GM10248 (cell line): ENCODE data around the gene MS4A2.
"Not testable (repeated sequence)": the region's sequence is repeated elsewhere in the genome, so short reads cannot be mapped to it uniquely, and the experiment has no call there.

Experiments
- CTCF ChIA-PET: fragments of 300-600 bp; sonication (Branson Sonifier 250); formaldehyde crosslinking; extraction: SDS; loops from one replicate; lab custom pipeline; 2021; ENCODE audit warnings: antibody characterized with exemption; lab: Yijun Ruan, JAX
- POLR2A ChIA-PET: fragments of 350-650 bp; sonication (Branson Sonifier 250); formaldehyde crosslinking; extraction: SDS; loops from one replicate; lab custom pipeline; 2020; ENCODE audit warnings: antibody characterized with exemption; lab: Yijun Ruan, JAX
- DNase-seq: peaks from one replicate; pipeline ENCODE4 v3.0.0; 2012; ENCODE audit errors: extremely low spot score
- TF ChIP-seq, protein P1 (sequence below): IDR thresholded peaks from 2 replicates; pipeline ENCODE4 v1.5.1; 2012; ENCODE audit warnings: mild to moderate bottlenecking, low read depth; ENCODE audit errors: extremely low read depth, missing control alignments, control extremely low read depth

The MS4A2 gene

DNA sequence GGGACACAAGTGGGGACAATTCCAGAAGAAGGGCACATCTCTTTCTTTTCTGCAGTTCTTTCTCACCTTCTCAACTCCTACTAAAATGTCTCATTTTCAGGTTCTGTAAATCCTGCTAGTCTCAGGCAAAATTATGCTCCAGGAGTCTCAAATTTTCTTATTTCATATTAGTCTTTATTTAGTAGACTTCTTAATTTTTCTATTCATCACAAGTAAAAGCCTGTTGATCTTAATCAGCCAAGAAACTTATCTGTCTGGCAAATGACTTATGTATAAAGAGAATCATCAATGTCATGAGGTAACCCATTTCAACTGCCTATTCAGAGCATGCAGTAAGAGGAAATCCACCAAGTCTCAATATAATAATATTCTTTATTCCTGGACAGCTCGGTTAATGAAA is at the start of gene MS4A2:
Gene MS4A2 (plus strand): TSS at position 301 of the 400 bp plus-strand sequence. CDS start 102 bp downstream, outside the sequence.
- no peak for DNase-seq
- TF ChIP-seq, protein P1, sequence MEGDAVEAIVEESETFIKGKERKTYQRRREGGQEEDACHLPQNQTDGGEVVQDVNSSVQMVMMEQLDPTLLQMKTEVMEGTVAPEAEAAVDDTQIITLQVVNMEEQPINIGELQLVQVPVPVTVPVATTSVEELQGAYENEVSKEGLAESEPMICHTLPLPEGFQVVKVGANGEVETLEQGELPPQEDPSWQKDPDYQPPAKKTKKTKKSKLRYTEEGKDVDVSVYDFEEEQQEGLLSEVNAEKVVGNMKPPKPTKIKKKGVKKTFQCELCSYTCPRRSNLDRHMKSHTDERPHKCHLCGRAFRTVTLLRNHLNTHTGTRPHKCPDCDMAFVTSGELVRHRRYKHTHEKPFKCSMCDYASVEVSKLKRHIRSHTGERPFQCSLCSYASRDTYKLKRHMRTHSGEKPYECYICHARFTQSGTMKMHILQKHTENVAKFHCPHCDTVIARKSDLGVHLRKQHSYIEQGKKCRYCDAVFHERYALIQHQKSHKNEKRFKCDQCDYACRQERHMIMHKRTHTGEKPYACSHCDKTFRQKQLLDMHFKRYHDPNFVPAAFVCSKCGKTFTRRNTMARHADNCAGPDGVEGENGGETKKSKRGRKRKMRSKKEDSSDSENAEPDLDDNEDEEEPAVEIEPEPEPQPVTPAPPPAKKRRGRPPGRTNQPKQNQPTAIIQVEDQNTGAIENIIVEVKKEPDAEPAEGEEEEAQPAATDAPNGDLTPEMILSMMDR, result no peak
- ChIA-PET POLR2A (no interaction called here), CTCF (interaction anchor here (0.9 kb wide), 1 partner anchor 16 kb away, joined by 3 read pairs; no protein-coding TSS in a partner anchor)

DNA sequence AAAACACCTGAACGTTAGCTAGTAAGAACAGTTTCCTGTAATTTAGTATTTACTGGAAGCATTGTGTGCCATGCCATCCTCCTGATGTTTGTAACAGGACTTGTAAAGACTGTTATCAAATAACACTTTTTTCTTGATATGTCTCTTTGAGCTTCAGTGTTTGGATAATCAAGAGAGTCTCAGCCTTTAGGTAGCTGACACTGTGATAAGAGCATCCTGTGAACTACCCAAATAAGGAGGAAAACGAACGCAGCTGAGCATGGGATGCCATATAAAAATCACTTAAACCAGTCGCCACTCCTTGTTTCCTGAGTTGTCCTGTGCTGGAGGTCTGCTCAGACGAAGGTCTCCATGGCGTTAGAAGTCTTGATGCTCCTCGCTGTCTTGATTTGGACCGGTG is 48.4 kb upstream of the MS4A2 start, which contains the start of gene OOSP2:
Gene OOSP2 (plus strand): TSS at position 301 of the 400 bp plus-strand sequence. CDS start 51 bp downstream, at position 352.
- no peak for DNase-seq
- CTCF ChIA-PET, result no interaction called here
- POLR2A ChIA-PET, result no interaction called here
- TF ChIP-seq, protein P1, result no peak

DNA sequence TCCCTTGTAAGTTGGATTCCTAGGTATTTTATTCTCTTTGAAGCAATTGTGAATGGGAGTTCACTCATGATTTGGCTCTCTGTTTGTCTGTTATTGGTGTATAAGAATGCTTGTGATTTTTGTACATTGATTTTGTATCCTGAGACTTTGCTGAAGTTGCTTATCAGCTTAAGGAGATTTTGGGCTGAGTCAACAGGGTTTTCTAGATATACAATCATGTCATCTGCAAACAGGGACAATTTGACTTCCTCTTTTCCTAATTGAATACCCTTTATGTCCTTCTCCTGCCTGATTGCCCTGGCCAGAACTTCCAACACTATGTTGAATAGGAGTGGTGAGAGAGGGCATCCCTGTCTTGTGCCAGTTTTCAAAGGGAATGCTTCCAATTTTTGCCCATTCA is 38.0 kb upstream of the MS4A2 start:
- CTCF ChIA-PET, DNase-seq, POLR2A ChIA-PET: not testable (repeated sequence)

DNA sequence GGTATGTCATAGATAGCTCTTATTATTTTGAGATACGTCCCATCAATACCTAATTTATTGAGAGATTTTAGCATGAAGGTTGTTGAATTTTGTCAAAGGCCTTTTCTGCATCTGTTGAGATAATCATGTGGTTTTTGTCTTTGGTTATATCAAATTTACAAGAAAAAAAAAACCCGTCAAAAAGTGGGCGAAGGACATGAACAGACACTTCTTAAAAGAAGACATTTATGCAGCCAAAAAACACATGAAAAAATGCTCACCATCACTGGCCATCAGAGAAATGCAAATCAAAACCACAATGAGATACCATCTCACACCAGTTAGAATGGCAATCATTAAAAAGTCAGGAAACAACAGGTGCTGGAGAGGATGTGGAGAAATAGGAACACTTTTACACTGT is 37.6 kb upstream of the MS4A2 start:
- POLR2A ChIA-PET, CTCF ChIA-PET, DNase-seq: not testable (repeated sequence)

DNA sequence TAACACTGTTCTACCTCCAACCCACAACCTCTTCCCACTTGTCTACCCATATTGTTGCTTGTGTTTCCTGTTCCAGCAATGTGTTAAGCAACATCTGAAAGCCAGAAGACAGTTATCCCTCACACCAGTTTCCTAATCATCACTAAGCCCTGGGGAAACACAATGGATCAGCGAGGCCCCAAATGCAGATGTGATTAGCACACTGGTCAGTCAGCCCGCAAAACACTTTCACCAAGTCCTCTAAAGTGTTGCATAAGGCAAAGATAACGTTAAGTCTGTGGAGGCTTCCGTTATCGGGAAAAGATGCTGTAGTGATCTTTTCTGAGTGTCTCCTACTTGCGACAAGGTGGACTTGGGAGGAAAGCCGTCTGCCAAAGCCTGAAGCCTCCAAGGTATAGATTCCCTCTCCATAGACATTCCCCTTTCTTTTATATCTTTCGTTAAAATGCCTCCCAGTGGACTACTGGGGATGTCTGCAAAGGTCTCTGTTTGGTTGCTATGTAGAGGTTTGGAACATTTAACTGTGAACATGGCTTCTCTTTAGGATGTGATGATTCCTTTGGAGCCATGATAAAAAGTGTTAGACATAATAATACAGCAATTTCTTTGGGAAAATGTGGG is 32.0 kb upstream of the MS4A2 start, which contains the start of gene MS4A3:
Gene MS4A3 (plus strand): TSS at position 317 of the 621 bp plus-strand sequence. CDS start 4,496 bp downstream, outside the sequence.
- no peak for DNase-seq
- ChIA-PET POLR2A (no interaction called here), CTCF (interaction anchor here (0.9 to 2.0 kb wide), 3 partner anchors 9 to 18 kb away, joined by 3 to 5 read pairs (median 4); no protein-coding TSS in a partner anchor)
- TF ChIP-seq, protein P1, result no peak

DNA sequence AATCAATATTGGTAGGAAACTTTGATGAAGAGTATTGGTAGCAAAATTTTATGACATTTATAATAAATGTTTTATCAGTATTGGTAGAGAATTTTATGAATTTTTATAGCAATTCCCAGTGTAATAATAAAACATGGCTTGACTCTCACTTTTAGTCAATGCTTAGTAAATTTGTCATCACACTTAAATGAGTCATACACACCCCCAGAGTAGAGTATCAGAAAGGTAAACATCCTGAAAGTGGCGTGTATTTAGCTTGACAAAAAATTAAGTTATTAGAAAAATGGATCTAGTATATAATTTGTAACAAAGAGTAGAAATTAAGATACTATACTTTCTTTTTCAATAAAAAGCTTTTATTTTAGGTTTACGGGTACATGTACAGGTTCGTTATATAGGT is 29.4 kb upstream of the MS4A2 start:
- DNase-seq, result no peak
- POLR2A ChIA-PET, result no interaction called here
- CTCF ChIA-PET, result no interaction called here
- TF ChIP-seq, protein P1, result no peak

DNA sequence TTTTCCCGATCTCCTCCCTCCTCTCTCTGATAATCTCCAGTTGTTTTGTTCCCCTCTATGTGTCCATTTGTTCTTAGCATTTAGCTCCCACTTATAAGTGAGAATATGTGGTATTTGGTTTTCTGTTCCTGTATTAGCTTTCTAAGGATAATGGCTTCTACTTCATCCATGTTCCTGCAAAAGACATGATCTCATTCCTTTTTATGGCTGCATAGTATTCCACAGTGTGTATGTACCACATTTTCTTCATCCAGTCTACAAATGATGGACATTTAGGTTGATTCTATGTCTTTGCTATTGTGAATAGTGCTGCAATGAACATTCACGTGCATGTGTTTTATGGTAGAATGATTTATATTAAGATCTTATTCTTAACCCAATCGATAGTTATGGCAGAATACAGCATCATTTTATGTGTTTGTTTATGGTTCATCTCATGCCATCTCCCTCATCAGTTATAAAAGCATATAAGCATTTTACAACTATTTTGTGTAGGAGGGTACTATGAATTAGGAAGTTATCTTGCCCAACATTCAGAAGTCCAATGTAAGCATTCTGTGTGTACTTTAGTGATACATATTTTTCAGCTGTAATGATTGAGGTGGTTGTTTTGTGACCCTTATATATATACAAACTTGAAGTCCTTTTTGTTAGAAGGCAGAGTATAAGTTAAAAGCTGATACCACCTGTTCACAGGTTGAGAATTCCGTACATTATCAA is 28.8 kb upstream of the MS4A2 start:
- ChIA-PET CTCF (no interaction called here), POLR2A (no interaction called here)
- TF ChIP-seq, protein P1, result no peak
- DNase-seq, result no peak
